ENCODE results near the gene DMPK. TPM values are rescaled to one million over a fixed set of nuclear protein-coding genes. Genes with fewer than 3 reads are reported as not detected.

DMPK gene
- total and polyA plus RNA-seq, 2 experiments from 2014 or later, result 9.8 to 24.0 TPM

- TF ChIP-seq ZNF462 (CRISPR knock-in tag; IDR thresholded peaks at IDR 0.05), result no peak
Measured at GRCh38 chr19:45764945-45765701, 17.2 kb downstream of the DMPK start (continued).

DNA sequence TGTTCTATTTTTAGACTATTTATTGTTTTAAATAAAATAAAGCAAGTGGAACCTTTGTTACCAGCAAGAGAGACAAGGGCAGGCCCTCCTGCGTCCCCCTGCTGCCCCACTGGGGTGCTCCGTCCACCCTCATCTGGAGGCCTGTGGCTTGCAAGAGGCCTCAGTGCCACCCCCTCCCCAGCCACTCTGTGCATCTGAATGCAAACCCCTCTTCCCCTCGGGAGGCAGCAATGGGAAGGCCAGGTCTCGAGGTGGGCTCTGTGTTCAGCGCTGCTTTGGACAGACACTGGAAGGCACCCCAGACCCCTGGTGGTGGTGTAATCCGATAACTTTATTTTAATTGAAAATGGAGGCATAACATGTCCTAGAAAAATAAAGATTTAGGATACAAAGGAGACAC is 17.8 kb downstream of the DMPK start:
- peak overlapping the region; percentile 44; the same call in 1 of the 2 replicates for H3K4me3 ChIP-seq
- TF ChIP-seq POLR2AphosphoS5 (IDR thresholded peaks at IDR 0.05; ENCODE audit: low read depth), result no peak
- TF ChIP-seq ZNF462 (CRISPR knock-in tag; IDR thresholded peaks at IDR 0.05), result no peak
- no peak for TF ChIP-seq NANOG (IDR thresholded peaks at IDR 0.05; ENCODE audit: borderline replicate concordance)
- peak in 1 of 2 experiments; percentile 12; a peak in 1 of 4 replicates for TF ChIP-seq CTCF (conservative IDR thresholded peaks at IDR 0.05; ENCODE audit: low read depth in 2 of 2)
- no peak for TF ChIP-seq EZH2phosphoT487 (IDR thresholded peaks at IDR 0.05; ENCODE audit: unreplicated experiment)
- TF ChIP-seq EZH2 (IDR thresholded peaks at IDR 0.05; ENCODE audit: low read depth, unreplicated experiment), result no peak
- no peak overlapping the region for H2AFZ ChIP-seq
- H3K36me3 ChIP-seq (ENCODE audit: insufficient read depth), result no peaks in the 10 kb centered on the region
- Mint-ChIP-seq H3K4me1 (peaks cover 21% of the 10 kb centered on the region), H3K27ac (peak overlapping the region; percentile 88), H3K9me3 (no peaks in the 10 kb centered on the region), H3K36me3 (ENCODE audit: low read depth) (no peaks in the 10 kb centered on the region), H3K4me3 (peak overlapping the region; percentile 58), H3K27me3 (ENCODE audit: insufficient read depth, low read depth, poor library complexity) (peaks cover 18% of the 10 kb centered on the region)
- ATAC-seq (peak; percentile 3; the same call in 2 of the 3 replicates), DNase-seq (ENCODE audit: low spot score) (peak; percentile 50)
- H3K4me1 ChIP-seq (ENCODE audit: insufficient read depth), result peaks cover 31% of the 10 kb centered on the region
- H4K20me1 ChIP-seq (replicated peaks; ENCODE audit: insufficient read depth), result no peaks in the 10 kb centered on the region
- H3K27ac ChIP-seq (ENCODE audit: low read depth), result peak overlapping the region; percentile 78
- 0 out of 2 replicates have a peak, but pooled peaks cover 6% of the 10 kb centered on the region for H3F3A ChIP-seq (replicated peaks; ENCODE audit: low read depth)
- no peaks in the 10 kb centered on the region for H3K9me2 ChIP-seq (ENCODE audit: insufficient read depth)
- H3K27me3 ChIP-seq (ENCODE audit: insufficient read depth), result no peaks in the 10 kb centered on the region
- no peaks in the 10 kb centered on the region for H3K79me2 ChIP-seq (replicated peaks; ENCODE audit: insufficient read depth)
- H3K4me2 ChIP-seq, result peak overlapping the region; percentile 79

Data from GM23338 (cell line).